ENCODE results near the gene ATP2B2. TPM values are rescaled to one million over a fixed set of nuclear protein-coding genes. Genes with fewer than 3 reads are reported as not detected.

The ATP2B2 gene
- total RNA-seq, 2 donors from 2014 or later: 0.14 to 0.74 TPM

GRCh38 chr3:10315101-10315500 lies 190.3 kb downstream of the ATP2B2 start:
- Histone ChIP-seq H3K4me1 (replicated peaks) (peaks cover 6% of the 10 kb centered on the region), H3K36me3 (peaks cover 12 to 16% of the 10 kb centered on the region in 2 donors), H3K27ac (no peak overlapping the region), H3K27me3 (replicated peaks; ENCODE audit: insufficient read depth) (no peaks in the 10 kb centered on the region), H3K4me3 (no peak overlapping the region), H3K9me3 (no peaks in the 10 kb centered on the region)
- no peak for DNase-seq (ENCODE audit: low spot score)
- TF ChIP-seq POLR2AphosphoS5 (IDR thresholded peaks at IDR 0.05): no peak
- TF ChIP-seq CTCF (IDR thresholded peaks at IDR 0.05): no peak
- TF ChIP-seq POLR2A (IDR thresholded peaks at IDR 0.05): no peak
- intact Hi-C loops (cut with DNase I): no loop called here
- WGBS: 82% methylated on average over 14 of the region's 14 CpGs

GRCh38 chr3:10312861-10313260 lies 192.5 kb downstream of the ATP2B2 start:
- 82% methylated on average over 3 of the region's 3 CpGs for WGBS
- no peak overlapping the region for H3K27ac ChIP-seq

GRCh38 chr3:10312391-10312790 lies 193.0 kb downstream of the ATP2B2 start:
- Histone ChIP-seq H3K27ac (no peak overlapping the region), H3K36me3 (peaks cover 12 to 16% of the 10 kb centered on the region in 2 donors), H3K9me3 (no peaks in the 10 kb centered on the region), H3K27me3 (replicated peaks; ENCODE audit: insufficient read depth) (no peaks in the 10 kb centered on the region), H3K4me1 (replicated peaks) (no peaks in the 10 kb centered on the region), H3K4me3 (no peak overlapping the region)
- DNase-seq (ENCODE audit: low spot score): no peak
- intact Hi-C loops (cut with DNase I): no loop called here
- TF ChIP-seq POLR2A (IDR thresholded peaks at IDR 0.05): no peak
- no peak for TF ChIP-seq POLR2AphosphoS5 (IDR thresholded peaks at IDR 0.05)
- TF ChIP-seq CTCF (IDR thresholded peaks at IDR 0.05): no peak
- WGBS: 86% methylated on average over 10 of the region's 10 CpGs

More at GRCh38 chr3:10312861-10313260, 192.5 kb downstream of the ATP2B2 start:
- no peak for DNase-seq (ENCODE audit: low spot score)
- Histone ChIP-seq H3K4me1 (replicated peaks) (no peaks in the 10 kb centered on the region), H3K4me3 (no peak overlapping the region), H3K27me3 (replicated peaks; ENCODE audit: insufficient read depth) (no peaks in the 10 kb centered on the region), H3K36me3 (peaks cover 12 to 16% of the 10 kb centered on the region in 2 donors), H3K9me3 (no peaks in the 10 kb centered on the region)
- TF ChIP-seq POLR2A (IDR thresholded peaks at IDR 0.05): no peak
- no peak for TF ChIP-seq POLR2AphosphoS5 (IDR thresholded peaks at IDR 0.05)
- no peak for TF ChIP-seq CTCF (IDR thresholded peaks at IDR 0.05)
- intact Hi-C loops (cut with DNase I): no loop called here

GRCh38 chr3:10311710-10312109 lies 193.7 kb downstream of the ATP2B2 start:
- intact Hi-C loops (cut with DNase I): no loop called here
- Histone ChIP-seq H3K4me3 (no peak overlapping the region), H3K36me3 (peaks cover 11 to 12% of the 10 kb centered on the region in 2 donors), H3K27me3 (replicated peaks; ENCODE audit: insufficient read depth) (no peaks in the 10 kb centered on the region), H3K9me3 (no peaks in the 10 kb centered on the region), H3K27ac (no peak overlapping the region), H3K4me1 (replicated peaks) (no peaks in the 10 kb centered on the region)
- WGBS: 84% methylated on average over 13 of the region's 13 CpGs
- TF ChIP-seq POLR2AphosphoS5 (IDR thresholded peaks at IDR 0.05) (no peak), POLR2A (IDR thresholded peaks at IDR 0.05) (no peak), CTCF (IDR thresholded peaks at IDR 0.05) (no peak)
- DNase-seq (ENCODE audit: low spot score): no peak

- intact Hi-C loops (cut with DNase I): no loop called here
- 88% methylated on average over 2 of the region's 2 CpGs for WGBS
- H3K27me3 ChIP-seq (replicated peaks; ENCODE audit: insufficient read depth): no peaks in the 10 kb centered on the region
- no peak for DNase-seq (ENCODE audit: low spot score)
- peaks cover 8 to 11% of the 10 kb centered on the region in 2 donors for H3K36me3 ChIP-seq
- no peak overlapping the region for H3K4me3 ChIP-seq
- H3K4me1 ChIP-seq (replicated peaks): no peaks in the 10 kb centered on the region
- no peaks in the 10 kb centered on the region for H3K9me3 ChIP-seq
- TF ChIP-seq POLR2AphosphoS5 (IDR thresholded peaks at IDR 0.05) (no peak), POLR2A (IDR thresholded peaks at IDR 0.05) (no peak), CTCF (IDR thresholded peaks at IDR 0.05) (no peak)
- no peak overlapping the region for H3K27ac ChIP-seq
These were observed 194.8 kb downstream of the ATP2B2 start for GRCh38 chr3:10310578-10310977.
